C4-2B (cell line): ENCODE measurements around the gene ZNF443.

Experiments
- CTCF ChIP-seq: fragments of 450-650 bp; conservative IDR thresholded peaks from 2 replicates; pipeline ENCODE4 v1.5.1; 2017; ENCODE audit warnings: mild to moderate bottlenecking
- ZFX ChIP-seq: fragments of 450-650 bp; IDR thresholded peaks from 2 replicates; pipeline ENCODE4 v1.6.1; 2017

GRCh38 chr19:12400633-12401502, 40.0 kb downstream of the ZNF443 start, which contains the start of gene ZNF799:
- TF ChIP-seq CTCF (peak; percentile 39), ZFX (0 out of 2 replicates have a peak, but pooled peaks have one; percentile 37)
